HL-60 (cell line): ENCODE measurements around the gene FBXO36.

ENCODE experiments used
- DNase-seq, 2 experiments: peaks; one replicate each; pipeline ENCODE4 v3.0.0-alpha.2; 2010 to 2020; ENCODE audit warnings: low read depth in 1 of 2, low spot score in 1 of 2
- H3K27ac ChIP-seq: fragments of 250-450 bp; sonication (Bioruptor Pico); replicated peaks from 2 replicates; pipeline ENCODE4 v1.5.1; 2020; ENCODE audit warnings: mild to moderate bottlenecking, moderate library complexity
- H3K27me3 ChIP-seq: fragments of 250-450 bp; sonication (Bioruptor Pico); 2 replicates; pipeline ENCODE4 v1.5.1; 2021; ENCODE audit warnings: mild to moderate bottlenecking, moderate library complexity; ENCODE audit not compliant: insufficient read depth, poor library complexity, severe bottlenecking
- H3K4me3 ChIP-seq: replicated peaks from 2 replicates; pipeline ENCODE4 v1.5.1; 2011; ENCODE audit warnings: mild to moderate bottlenecking, control low read depth, low read length; ENCODE audit not compliant: insufficient read depth
- GABPA ChIP-seq: IDR thresholded peaks from 2 replicates; pipeline ENCODE4 v1.6.1; 2012; ENCODE audit warnings: low read depth
- POLR2AphosphoS5 ChIP-seq: IDR thresholded peaks from 2 replicates; pipeline ENCODE4 v1.6.1; 2012; ENCODE audit warnings: low read depth
- REST ChIP-seq: IDR thresholded peaks from 2 replicates; pipeline ENCODE4 v1.6.1; 2012; ENCODE audit warnings: low read depth; ENCODE audit not compliant: insufficient replicate concordance
- SPI1 ChIP-seq: IDR thresholded peaks from 2 replicates; pipeline ENCODE4 v1.6.1; 2012; ENCODE audit warnings: low read depth, mild to moderate bottlenecking, borderline replicate concordance
- TF ChIP-seq, protein P1 (sequence below): IDR thresholded peaks from one replicate; pipeline ENCODE4 v1.5.1; 2011; ENCODE audit warnings: low read length, control low read depth, inconsistent platforms; ENCODE audit not compliant: insufficient read depth

FBXO36 gene

GRCh38 chr2:229910147-229910831 is 12.0 kb upstream of the FBXO36 start:
- H3K4me3 ChIP-seq, result no peak overlapping the region
- no peak for DNase-seq
- H3K27me3 ChIP-seq, result no peaks in the 10 kb centered on the region
- no peak overlapping the region for H3K27ac ChIP-seq
- TF ChIP-seq POLR2AphosphoS5 (no peak), REST (no peak), GABPA (no peak), SPI1 (no peak)
- TF ChIP-seq, protein P1, sequence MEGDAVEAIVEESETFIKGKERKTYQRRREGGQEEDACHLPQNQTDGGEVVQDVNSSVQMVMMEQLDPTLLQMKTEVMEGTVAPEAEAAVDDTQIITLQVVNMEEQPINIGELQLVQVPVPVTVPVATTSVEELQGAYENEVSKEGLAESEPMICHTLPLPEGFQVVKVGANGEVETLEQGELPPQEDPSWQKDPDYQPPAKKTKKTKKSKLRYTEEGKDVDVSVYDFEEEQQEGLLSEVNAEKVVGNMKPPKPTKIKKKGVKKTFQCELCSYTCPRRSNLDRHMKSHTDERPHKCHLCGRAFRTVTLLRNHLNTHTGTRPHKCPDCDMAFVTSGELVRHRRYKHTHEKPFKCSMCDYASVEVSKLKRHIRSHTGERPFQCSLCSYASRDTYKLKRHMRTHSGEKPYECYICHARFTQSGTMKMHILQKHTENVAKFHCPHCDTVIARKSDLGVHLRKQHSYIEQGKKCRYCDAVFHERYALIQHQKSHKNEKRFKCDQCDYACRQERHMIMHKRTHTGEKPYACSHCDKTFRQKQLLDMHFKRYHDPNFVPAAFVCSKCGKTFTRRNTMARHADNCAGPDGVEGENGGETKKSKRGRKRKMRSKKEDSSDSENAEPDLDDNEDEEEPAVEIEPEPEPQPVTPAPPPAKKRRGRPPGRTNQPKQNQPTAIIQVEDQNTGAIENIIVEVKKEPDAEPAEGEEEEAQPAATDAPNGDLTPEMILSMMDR, result no peak

- Histone ChIP-seq H3K4me3 (no peak overlapping the region), H3K27me3 (no peaks in the 10 kb centered on the region), H3K27ac (no peak overlapping the region)
- TF ChIP-seq POLR2AphosphoS5 (no peak), GABPA (no peak), SPI1 (no peak), REST (no peak)
- TF ChIP-seq, protein P1, result peak; percentile 17
- DNase-seq, result peak in 1 of 2 experiments; percentile 29
Measured at GRCh38 chr2:229910832-229911412, 11.4 kb upstream of the FBXO36 start.

GRCh38 chr2:229914171-229914570 is 8.1 kb upstream of the FBXO36 start:
- TF ChIP-seq, protein P1, result no peak
- no peak for TF ChIP-seq POLR2AphosphoS5
- TF ChIP-seq GABPA, result no peak
- TF ChIP-seq REST, result no peak
- no peak for TF ChIP-seq SPI1
- peak in 1 of 2 experiments; percentile 38 for DNase-seq
- H3K27ac ChIP-seq, result no peak overlapping the region
- no peak overlapping the region for H3K4me3 ChIP-seq
- H3K27me3 ChIP-seq, result no peaks in the 10 kb centered on the region
